Vagina (tissue), 2 donors: ENCODE data around the gene LMCD1.

Source experiments
- CTCF ChIP-seq, 3 experiments: fragments of 450-650 bp in 2 of 3; fragments of 200-600 bp in 1 of 3; sonication (generic) in 1 of 3; IDR thresholded peaks; one replicate each; pipeline ENCODE4 v1.5.1; 2017 to 2019; ENCODE audit warnings: antibody characterized with exemption in 3 of 3, mild to moderate bottlenecking in 2 of 3, moderate library complexity in 2 of 3
- POLR2A ChIP-seq, 2 donors: fragments of 450-650 bp; IDR thresholded peaks; one replicate each; pipeline ENCODE4 v1.6.1; 2017; ENCODE audit warnings: antibody characterized with exemption in 2 of 2, mild to moderate bottlenecking in 2 of 2, moderate library complexity in 2 of 2
- POLR2AphosphoS5 ChIP-seq, 2 donors: sonication (generic); formaldehyde crosslinking; IDR thresholded peaks; one replicate each; pipeline ENCODE4 v1.9.0; 2017; ENCODE audit warnings: antibody characterized with exemption in 2 of 2, mild to moderate bottlenecking in 2 of 2, low read depth in 1 of 2; ENCODE audit not compliant: insufficient read depth in 1 of 2

- TF ChIP-seq CTCF (IDR thresholded peaks at IDR 0.05) (no peak), POLR2A (IDR thresholded peaks at IDR 0.05) (no peak), POLR2AphosphoS5 (IDR thresholded peaks at IDR 0.05; ENCODE audit: insufficient read depth in 1 of 2, low read depth in 1 of 2) (no peak)
These were observed 1.2 kb upstream of the LMCD1 start for GRCh38 chr3:8500319-8500988.
